NCI-H1417 treated with DMSO at 0.1 percent for 48 hours (cell line): ENCODE results near the gene FUT8.
"Not testable (repeated sequence)": the region's sequence is repeated elsewhere in the genome, so short reads cannot be mapped to it uniquely, and the experiment has no call there.

Source experiments
- DNase-seq: peaks from one replicate; lab custom pipeline; 2025; lab: John Stamatoyannopoulos, UW

FUT8 gene

DNA sequence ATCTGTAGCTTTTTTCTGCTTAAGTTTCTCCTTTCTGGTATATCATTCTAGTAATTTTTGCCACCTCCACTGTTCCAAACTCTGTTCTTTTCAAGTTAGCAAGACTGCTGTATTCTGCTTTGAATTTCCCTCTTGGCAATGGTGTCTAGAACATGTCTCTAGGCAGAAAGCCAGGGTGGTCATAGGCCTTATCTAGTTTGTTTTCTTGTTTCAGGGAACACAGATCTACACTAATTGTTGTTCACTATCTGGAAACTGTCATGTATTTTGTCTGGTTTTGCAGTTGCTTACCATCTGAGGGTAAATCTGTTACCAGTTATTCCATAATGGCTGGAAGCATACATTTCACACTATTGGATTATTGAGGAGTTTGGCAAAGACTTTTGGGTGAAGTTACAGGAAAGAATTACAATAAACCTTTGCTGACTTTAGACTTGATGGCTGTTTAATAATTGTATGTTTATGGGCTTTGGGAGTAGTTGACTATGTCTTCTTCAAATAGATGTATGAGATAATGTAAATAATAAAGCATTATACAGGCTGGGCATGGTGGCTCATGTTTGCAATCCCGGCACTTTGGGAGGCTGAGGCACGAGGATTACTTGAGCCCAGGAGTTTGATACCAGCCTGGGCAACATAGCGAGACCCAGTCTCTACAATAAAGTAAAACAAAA, 41.4 kb downstream of the FUT8 start:
- no peak for DNase-seq

DNA sequence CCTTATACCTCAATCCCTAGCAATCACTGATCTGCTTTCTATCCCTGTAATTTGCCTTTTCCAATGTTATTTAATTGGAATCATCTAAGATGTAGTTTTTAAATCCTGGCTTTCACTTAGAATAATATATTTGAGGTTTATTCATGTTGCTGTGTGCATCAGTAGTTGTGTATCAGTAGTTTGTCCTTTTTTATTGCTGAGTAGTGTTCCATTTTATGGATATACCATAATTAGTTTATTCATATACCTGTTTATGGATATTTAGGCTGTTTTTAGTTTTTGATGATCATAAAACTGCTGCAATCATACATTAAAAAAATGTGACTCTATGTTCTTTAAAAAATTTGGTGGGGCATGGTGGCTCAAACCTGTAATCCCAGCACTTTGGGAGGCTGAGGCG, 43.7 kb downstream of the FUT8 start:
- no peak for DNase-seq

DNA sequence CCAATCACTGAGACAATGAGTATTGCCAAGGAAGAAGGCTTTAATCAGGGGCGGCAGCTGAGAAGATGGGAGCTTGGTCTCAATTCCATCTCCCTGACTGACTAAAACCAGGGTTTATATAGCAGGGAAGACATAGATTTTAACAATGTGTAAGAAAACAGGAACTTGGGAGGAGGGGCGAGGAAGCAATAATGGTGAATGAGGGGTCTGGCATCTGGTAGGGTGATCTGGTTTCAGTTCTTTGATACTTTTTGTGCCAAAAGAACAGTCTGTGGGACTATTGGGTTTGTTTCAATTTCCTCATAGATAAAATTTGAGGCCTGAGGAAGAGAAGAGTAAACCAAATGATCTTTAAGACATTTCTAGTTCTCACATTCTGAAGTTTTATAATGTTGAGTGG, 49.2 kb downstream of the FUT8 start:
- no peak for DNase-seq

DNA sequence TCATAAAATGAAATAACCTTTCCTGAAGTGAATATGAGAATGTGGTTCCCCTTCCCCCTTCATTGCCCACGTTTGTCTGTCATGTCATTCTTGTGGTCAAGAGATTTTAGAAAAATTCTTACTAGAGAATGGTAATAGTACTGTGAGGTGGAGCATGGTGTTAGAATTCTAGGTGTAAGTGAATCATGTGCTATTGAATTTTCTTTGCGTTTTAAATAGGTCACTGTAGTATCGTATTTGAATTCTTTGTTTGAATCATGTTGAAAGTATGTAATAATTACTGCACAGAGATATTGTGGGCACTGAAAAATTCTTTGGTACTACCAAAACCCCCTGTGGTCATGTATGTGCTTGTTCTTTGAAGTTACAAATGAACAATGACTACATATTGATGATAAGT, 49.9 kb downstream of the FUT8 start:
- DNase-seq, result no peak

DNA sequence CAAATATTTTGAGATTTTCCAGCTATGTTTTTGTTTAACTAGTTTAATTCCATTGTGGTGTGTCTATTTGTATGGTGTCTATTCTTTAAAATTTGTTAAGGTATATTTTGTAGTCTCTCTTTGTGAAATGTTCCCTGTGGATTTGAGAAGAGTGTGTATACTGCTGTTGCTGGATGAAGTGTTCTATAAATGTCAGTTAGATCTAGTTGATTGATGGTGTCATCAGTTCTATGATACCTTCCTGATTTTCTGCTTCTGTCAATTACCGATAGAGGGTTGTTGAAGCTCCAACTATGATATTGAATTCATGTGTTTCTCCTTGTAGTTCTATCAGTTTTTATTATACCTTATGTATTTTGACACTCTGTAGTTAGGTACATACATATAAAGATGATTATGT, 53.1 kb downstream of the FUT8 start:
- no peak for DNase-seq

DNA sequence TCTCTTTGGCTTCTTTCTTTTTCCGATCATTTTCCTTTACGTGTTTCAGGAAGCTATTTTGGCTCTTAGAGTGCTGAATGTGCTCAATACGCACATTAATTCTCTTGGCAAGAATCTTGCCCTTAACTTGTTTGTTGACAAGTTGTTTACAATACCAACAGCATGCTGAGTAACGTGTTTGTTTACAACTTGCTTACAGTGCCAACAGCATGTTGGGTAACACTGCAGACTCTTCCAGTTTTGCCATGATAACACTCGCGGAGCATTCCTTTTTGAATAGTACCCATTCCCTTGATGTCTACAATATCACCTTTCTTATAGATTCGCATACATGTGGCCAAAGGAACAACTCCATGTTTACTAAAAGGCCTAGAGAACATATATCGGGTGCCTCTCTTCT, 55.4 kb downstream of the FUT8 start:
- not testable (repeated sequence) for DNase-seq

DNA sequence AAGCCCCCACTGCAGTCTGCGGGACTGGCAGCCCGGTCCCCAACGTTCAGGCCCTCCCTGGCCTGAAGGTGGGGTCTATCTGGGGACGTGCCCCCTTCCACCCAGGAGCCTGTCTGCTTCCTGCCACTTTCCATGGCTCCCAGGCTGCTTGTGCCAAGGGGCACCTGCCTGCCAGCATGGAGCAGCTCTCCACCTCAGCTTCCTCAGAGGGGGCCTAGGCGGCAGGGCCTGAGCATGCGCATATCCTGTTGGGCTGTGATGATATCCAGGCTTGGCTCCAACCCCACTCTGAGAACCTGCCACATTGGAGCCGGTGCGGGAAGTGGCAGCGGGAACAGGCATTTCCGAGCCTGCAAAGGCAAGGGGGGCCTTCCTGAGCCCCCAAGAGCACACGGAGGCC, 57.4 kb downstream of the FUT8 start:
- DNase-seq, result no peak

DNA sequence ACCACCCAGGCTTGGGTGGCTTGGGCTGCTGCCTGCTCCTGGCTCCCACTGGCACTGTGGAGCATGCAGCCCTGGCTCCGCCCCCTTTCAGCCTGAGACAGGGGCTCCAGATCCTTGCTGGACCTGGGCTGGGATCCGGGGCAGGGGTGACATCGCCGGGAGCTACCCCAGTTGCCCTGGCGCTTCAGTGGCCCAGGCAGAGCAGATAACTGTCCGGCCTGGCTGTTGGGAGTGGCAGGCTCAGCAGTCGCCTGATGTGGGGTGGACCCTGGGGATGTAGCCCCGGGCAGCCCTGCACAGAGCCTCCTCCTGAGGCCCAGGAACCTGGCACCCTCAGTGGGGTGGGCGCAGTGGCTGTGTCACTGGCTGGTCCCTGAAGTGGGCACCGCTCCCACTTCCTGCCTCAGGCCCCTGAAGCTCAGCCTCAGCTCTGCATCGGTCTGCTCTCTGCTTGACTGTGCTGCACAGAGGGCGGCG, 57.9 kb downstream of the FUT8 start:
- DNase-seq, result no peak

DNA sequence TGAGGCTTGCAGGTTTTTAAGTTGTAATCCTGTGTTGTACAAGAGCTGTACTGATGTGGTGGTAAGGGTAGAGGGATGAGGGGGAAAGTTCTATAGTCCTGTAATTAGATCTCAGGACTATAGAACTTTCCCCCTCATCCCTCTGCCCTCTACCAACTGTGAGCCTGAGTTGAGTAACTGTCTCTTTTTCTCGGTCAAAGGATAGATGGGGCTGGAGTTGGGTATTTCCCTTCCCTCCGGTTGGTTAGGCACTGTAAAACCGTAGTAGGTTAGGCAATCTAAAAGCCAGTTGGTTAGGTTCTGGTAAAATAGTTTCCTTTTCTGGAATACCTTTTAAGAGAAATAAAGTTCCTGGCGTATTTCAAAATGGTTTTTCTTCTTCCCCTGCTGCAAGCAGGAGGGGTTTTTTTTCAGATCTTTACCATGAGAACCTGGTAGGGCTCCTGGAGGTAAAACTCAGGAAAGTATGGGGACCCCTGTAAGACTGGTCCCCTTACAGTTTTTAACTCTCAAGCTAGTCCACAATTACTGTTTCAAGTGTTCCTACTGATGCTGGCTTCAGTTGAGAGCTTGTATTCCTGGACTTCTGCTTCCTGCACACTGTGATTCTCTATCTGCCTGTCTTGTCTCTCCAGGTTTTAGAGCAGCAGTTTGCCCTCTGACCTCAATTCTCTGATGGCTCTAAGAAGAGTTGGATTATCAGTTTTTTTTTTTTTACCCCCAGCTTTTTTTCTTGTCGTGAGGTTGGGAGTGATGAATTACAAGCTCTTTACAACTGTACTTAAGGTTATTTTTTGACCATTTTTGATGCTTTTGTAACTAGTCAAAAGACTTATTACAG, 58.7 kb downstream of the FUT8 start:
- no peak for DNase-seq

DNA sequence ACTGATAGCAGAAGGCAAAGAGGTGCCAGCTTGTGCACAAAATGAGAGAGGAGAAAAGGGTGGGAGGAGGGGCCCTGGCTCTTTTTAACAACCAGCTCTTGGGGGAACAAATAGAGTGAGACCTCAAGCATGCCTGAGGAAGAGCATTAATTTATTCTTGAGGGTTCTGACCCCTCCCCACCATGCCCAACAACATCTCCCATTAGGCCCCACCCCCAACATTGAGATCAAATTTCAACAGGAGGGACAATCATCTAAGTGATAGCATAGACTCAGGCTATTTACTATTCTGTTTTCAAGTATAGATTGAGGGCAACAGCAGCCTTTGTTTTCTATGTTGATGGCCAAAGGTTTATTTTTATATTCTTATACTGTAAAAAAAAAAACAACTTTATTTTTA, 59.7 kb downstream of the FUT8 start:
- DNase-seq, result no peak

DNA sequence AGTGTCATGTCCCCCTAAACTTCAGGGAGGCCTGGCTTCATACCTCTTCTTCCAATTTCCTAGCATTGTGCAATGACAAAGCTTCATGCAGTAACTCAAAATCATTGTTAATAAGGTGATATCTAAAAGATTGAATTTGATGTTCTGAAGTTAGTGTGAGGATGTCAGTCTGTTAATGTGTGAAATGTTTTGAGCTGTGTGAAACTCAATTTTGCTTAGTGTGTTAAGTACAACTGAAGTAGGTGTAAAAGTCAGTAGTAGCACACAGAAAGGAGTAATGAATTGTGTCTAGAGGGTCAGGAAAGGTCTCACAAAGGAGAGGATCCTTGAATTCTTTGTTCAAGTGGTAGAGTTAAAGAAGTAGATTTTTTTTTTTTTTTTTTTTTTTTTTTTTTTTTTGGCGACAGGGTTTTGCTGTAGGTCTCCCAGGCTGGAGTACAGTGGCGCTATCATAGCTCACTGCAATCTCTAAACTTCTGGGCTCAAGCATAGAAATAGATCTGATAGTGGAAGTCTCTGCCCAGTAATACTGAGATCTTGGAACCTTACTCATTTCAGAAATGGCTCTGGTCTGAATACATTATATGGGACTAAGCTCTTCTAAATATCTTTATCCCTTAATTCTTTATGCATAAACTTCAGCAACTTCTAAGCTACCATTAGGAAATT, 63.9 kb downstream of the FUT8 start:
- no peak for DNase-seq

DNA sequence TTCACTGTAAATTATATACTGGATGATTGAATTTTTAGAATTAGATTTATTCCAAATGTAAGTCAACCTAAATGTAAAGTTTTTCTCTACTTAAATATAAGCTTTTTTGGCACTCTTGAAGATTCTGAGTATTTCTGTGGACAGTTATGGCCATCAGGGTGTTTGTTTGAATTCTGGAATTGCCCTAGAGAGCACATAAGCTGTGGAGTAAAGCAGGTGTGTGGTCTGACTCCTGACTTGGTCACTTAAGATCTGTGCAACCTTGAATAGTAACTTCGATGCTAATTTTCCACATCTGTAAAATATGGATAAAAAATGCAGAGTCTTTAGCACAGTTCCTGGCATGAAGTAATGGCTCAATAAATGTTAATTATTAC, 64.4 kb downstream of the FUT8 start:
- DNase-seq, result no peak

DNA sequence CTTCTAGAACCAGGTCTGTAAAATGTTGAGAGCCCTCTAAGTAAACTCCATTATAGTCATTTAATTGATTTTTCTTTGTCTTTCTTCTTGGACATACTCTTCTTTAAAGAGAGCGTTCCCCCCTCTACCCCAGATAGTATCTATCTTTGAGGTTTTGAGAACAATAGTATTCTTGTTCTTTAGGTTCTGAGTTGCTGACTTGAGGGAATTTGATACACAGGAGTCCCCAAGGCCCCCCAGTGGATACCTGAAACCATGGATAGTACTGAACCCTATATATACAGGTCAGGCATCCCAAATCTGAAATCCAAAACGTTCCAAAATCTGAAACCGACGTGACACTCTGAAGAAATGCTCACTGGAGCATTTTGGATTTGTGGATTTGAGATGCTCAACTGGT, 65.5 kb downstream of the FUT8 start:
- no peak for DNase-seq

DNA sequence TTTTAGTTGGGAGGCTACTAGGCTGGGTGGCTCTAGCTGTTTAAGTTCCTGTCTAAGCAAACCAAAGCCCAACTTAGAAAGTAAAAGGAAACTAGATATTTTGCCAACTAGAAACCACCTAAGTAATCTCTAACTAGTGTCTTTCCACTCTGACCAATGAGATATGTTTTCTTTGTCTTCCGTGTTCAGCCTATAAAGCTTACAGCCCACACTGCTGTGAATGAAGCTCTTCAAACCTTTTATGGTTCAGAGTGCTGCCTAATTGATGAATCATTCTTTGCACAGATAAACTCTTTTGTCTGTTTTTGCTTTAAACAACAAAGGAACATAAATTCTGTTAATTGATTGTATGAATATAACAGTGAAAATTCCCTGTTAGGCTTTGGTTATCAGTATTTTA, 66.1 kb downstream of the FUT8 start:
- DNase-seq, result no peak

DNA sequence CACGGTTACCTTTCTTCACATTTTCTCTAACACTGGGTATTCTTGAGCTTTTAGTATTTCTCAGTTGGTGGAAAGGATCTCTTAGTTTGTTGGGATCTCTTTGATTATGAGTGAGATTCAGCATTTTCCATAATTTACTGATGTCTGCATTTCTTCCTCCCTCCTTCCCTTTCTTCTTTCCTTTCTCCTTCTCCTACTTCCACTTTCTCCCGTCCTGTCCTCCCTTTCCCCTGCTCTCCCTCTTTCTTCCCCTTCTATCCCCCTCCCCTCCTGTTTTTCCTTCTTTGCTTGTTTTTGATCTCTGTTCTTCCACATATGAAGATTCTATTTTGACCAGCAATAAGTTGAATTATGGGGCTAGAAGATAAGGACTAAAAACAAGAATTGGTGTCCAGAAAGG, 66.9 kb downstream of the FUT8 start:
- DNase-seq, result no peak

DNA sequence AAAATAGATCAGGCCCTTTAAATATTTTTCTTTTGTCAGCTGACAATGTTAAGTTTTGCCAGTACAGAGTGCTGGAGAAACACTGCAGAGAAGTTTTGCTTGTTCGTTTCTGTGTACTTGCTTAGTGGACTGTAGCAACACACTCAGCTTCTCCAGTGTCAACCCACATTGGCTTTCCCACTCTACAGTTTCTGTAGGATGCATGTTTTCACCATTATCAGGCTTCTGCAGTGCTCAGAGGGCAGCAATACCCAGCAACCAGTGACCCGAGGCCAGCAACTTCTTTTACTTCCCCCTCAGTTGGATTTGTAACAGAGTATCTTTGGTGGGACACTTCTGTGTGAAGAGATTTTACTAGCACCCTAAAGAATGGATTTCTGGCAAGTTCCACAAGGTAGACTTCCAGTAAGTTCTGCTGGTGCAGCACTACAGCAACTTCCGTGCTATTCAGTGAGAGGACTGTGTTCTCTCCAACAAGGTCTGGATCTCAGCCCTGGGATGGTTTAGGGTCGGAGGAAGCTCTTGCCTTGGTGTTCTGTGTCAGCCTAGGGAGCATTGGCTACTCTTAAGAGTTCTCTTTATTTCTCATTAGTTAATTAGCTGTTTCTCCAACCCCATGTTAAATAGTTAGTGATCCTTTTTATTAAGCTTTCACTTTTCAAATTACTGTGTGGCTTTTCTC, 70.4 kb downstream of the FUT8 start:
- DNase-seq, result no peak

DNA sequence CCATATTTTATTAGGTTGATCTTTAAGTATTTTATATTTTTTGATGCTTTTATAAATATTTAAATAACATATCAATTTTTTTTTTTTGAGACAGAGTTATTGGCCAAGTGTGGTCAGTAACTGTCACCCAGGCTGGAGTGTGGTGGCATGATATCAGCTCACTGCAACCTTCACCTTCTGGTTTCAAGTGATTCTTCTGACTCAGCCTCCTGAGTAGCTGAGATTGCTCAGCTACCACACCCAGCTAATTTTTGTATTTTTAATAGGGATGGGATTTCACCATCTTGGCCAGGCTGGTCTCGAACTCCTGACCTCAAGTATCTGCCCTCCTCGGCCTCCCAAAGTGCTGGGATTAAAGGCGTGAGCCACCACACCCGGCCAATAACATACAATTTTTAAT, 71.1 kb downstream of the FUT8 start:
- no peak for DNase-seq

DNA sequence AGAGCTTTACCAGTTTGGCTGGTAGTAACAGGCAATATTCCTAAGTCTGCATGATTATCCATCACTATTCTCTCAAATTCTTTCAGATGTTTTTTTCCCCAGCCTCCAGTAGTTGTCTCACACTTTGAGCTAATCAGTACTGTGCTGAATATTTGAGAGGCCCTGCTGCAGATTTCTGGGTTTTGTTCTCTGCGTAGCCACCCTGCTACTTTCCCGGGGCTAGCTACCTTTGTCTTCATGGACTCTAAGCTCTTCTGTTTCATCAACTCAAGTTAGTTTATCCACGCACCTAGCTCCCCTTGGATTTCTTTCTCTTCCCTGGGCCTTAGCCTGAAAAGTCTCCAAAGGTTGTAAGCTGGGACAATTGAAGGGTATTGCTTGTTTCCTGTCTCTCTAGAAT, 73.0 kb downstream of the FUT8 start:
- DNase-seq, result no peak

DNA sequence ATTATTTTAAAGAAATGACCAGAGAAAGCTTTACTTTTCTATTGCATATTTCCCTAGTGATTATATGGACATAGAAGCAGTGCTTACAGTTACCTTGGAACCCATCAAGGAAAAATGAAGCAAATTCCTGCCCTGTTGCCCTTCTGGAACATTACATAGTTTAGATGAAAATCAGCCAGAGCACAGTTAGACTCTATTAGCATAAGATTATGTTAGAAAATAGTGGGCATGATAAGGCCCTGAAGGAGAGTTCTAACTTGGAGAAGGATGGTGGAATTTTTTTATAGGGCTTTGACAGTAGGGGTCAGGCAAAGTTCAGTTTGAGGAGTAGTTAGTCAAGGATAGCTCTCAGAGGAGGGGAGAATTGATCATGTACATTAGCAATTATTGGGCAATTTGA, 74.3 kb downstream of the FUT8 start:
- no peak for DNase-seq

DNA sequence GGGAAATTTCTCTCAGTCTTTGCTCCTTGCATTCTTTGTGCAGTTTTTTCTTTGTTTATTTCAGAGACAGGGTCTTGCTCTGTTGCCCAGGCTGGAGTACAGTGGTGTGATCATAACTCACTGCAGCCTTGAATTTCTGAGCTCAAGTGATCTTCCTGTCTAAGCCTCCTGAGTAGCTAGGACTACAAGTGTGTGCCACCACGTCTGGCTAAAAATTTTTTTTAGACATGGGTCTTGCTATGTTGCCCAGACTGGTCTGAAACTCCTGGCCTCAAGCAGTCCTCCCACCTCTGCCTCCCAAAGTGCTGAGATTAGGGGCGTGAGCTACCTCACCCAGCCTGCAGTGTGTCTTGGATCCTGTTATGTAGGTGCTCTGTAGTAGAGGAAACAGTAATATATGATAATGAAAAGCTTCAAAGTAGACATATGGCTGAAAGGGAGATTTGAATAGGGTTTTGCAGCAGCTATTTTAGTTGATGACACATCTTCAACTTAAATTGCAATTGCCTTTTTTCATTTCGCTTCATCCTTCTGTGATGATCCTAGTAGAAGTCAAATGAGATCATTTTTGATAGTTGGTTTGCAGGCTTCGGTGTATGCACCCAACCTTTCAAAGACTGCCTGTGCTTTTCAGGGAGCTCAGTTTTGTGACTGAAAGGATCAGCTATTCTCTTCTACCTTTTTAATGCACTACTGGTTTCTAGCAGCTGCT, 75.4 kb downstream of the FUT8 start:
- DNase-seq, result no peak

DNA sequence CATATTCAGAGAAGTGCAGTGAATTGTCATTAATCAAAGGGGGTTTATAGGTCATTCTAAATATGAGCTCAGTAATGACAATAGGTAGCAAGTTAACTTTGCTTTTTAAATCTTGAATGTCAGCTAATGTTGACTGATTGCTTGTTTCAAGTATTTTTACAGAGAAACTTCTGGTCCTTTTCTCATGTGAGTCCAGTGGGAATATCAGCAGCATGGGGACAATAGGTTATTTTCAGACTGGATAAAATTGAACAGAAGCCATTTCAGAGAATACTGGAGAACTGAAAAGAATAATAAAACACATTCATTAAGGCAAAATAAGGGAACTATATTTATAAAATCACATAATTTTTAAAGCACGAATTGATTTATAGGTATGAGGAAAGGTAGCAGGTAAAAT, 78.7 kb downstream of the FUT8 start:
- no peak for DNase-seq

DNA sequence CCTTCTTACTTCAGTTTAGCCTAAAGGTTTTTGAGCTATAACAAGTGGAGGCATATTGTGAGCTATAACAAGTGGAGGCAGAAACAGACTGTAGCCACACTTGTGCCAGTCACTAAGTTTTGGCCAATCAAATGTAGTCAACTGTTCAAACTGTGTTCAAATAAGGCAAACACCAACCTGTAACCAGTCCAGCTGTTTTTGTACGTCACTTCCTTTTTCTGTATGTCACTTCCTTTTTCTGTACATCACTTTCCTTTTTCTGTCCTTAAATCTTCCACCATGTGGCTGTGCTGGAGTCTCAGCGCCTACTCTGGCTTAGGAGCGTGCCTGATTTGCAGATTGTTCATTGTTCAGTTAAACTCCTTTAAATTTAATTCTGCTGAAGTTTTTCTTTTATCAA, 79.7 kb downstream of the FUT8 start:
- no peak for DNase-seq
